Activated CD8-positive, alpha-beta memory T cell treated with anti-CD3 and anti-CD28 coated beads, Interleukin-2, amount 50 U/mL, for 4 hours (primary cell): ENCODE results near the gene THOC5.
"Not testable (repeated sequence)": the region's sequence is repeated elsewhere in the genome, so short reads cannot be mapped to it uniquely, and the experiment has no call there.

Experiments
- DNase-seq: peaks from one replicate; pipeline ENCODE4 v3.0.0-alpha.2; 2020

The THOC5 gene

DNA sequence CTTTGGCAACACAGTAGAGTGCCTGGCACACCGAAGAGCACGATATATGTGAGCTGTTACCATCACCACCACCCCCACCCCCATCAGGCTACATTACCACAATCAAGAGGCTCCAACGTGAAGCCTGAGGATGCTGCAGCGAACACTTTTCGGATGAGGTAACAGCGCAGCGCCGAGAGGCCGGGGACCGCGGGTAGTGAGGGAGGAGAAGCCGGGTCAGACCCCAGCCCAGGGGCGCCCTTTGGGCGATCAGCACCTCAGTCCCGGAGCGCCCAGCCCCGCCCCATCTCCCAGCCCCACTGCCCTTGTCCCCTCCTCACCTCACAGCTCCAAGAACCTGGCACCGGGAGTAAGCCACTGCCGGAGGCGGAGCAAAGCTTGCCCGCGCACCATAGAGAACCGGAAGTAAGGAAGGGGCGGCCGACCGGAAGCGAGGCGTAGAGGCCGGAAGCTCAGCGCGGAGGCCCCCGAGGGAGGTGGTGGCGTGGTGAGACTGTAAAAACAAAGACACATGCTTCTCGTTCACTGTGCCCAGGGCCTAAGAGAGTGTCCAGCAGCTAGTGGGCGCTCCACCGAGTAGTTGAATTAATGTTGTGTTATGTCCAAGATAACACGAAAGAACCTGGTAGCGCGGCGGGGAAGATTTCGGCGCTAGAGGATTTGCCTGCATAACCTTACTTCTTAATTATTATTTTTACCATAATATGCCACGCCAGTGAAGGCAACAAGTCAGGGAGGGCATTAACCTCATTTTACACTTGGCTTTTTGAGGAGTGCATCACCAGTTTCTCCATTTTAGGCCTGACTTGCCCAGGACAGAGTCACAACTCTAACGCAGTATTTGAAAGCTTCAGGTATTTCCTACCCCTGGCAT, at the start of gene THOC5:
Gene THOC5, minus strand, starts transcription at position 407 of the 874 bp plus-strand sequence. CDS start 4,610 bp downstream, outside the sequence.
- peak; percentile 87 for DNase-seq

DNA sequence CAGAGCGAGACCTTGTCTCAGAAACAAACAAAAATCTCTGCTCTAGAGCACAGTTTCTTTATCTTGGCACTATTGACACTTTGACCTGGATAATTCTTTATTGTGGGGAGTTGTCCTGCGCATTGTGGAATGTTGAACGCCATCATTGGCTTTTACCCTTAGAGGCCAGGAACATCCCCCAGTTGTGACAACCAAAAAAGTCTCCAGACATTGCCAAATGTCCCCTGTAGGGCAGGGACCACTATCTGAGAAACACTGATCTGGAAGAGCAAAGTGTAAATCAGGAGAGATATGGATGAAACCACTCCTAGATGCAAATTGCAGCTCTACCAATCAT, 45.1 kb upstream of the THOC5 start:
- DNase-seq = no peak

DNA sequence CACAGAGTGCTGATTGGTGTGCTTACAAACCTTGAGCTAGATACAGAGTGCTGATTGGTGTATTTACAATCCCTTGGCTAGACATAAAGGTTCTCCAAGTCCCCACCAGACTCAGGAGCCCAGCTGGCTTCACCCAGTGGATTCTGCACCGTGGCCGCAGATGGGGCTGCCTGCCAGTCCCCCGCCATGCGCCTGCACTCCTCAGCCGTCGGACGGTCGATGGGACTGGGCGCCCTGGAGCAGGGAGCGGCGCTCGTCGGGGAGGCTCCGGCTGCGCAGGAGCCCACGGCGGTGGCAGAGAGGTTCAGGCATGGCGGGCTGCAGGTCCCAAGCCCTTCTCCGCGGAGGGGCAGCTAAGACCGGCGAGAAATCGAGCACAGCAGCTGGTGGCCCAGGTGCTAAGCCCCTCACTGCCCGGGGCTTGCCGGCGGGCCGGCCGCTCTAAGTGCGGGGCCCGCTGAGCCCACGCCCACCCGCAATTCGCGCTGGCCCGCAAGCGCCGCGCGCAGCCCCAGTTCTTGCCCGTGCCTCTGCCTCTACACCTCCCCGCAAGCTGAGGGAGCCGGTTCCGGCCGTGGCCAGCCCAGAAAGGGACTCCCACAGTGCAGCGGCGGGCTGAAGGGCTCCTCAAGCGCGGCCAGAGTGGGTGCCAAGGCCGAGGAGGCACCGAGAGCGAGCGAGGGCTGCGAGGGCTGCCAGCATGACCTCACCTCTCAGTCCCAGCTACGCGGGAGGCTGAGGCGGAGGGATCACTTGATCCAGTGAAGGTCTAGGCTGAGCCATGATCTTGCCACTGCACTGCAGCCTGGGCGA, 44.5 kb upstream of the THOC5 start:
- DNase-seq = not testable (repeated sequence)

DNA sequence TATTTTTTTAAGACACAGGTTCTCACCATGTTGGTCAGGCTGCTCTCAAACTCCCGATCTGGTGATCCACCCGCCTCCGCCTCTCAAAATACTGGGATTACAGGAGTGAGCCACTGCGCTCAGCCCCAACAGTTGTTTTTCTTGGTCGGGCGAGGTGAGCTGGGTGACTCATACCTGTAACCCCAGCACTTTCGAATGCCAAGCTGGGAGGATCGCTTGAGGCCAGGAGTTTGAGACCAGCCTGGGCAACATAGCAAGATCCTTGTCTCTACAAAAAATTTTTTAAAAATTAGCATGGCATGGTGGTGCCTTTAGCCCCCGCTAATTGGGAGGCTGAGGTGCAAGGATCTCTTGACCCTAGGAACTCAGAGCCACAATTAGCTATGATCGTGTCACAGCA, 42.9 kb upstream of the THOC5 start:
- DNase-seq = no peak

DNA sequence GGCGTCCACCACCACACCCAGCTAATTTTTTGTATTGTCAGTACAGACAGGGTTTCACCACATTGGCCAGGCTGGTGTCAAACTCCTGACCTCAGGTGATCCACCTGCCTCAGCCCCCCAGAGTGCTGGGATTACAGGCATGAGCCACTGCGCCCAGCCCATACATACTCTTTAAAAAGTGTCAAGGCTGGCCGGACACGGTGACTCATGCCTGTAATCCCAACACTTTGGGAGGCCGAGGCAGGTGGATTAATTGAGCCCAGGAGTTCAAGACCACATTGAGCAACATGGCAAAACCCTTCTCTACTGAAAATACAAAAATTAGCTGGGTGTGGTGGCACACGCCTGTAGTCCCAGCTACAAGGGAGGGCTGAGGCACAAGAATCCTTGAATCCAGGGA, 40.9 kb upstream of the THOC5 start:
- DNase-seq = not testable (repeated sequence)

DNA sequence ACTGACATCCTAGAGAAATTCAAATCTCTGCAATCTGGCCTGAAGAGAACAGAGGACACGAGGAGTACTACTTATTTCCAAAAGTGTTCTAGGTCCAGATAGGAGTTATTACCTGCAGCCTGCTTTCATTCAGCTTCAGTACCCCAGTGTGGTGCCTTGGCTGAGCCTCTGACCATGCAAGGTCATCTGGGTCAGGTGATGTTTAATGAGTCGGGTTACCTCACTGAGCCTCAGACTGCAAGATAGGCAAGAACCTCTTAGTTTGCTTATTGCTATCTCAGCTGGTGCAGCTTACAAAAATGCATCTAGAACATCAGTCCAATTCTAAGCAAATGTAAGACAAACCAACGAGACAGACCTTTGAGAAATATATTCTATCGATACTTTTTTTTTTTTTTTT, 40.4 kb upstream of the THOC5 start:
- DNase-seq = no peak

DNA sequence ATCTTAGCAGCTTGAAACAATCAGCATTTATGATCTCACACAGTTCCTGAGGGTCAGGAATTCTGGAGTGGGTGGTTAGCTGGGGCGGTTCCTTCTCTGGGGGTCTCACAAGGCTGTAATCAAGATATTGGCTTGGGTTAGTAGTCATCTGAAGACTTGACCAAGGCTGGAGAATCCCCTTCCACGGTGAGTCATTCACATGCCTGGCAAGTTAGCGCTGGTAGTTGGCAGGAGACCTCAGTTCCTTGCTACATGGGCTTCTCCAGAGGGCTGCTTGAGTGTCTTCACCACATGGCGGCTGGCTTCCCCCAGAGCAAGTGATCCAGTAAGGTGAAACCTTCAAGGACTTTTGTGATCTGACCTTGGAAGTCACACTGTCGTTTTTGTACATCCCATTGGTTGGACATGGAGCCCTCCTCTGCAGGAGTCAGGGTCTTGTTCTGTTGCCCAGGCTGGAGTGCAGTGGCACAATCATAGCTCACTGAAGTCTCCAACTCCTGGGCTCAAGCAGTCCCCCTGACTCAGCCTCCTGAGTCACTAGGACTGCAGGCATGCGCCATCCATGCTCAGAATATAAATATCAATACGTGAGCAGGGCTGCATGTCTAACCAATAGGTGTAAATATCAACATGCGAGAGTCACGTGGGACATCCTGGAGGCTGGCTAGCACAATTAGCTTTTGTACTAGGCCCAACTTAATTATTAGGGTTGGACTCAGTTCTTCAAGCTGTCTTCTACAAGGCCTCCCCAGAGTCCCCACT, 34.6 kb upstream of the THOC5 start:
- no peak for DNase-seq

DNA sequence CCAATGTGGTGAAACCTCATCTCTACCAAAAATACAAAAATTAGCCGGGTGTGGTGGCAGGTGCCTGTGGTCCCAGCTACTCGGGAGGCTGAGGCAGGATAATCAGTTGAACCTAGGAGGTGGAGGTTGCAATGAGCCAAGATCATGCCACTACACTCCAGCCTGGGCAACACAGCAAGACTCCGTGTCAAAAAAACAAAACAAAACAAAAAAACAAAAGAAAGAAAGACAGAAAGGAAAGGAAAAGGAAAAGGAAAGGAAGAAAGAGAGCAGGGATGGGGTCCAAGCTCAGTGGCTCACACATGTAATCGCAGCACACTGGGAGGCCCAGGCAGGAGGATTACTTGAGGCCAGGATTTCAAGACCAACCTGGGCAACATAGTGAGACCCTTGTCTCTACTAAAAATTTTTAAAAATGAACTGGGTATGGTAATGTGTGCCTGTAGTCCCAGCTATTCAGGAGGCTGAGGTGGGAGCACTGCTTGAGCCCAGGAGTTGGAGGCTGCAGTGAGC, 32.7 kb upstream of the THOC5 start:
- DNase-seq = not testable (repeated sequence)

DNA sequence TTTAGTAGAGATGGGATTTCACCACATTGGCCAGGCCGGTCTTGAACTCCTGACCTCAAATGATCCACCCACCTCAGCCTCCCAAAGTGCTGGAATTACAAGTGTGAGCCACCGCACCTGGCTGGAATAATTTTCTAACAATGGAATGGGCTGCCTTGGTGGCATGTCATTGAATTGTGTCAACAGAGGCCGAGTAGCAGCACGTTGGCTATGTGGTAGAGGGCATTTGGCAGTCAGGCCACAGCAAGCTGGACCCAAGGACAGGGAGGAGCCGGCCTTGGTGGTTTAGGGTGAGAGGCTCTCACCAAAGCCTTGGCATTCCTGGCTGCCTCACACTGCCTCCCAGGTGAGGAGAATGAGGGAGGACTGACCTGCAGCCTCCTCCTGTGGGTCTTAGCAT, 31.4 kb upstream of the THOC5 start:
- DNase-seq = no peak

DNA sequence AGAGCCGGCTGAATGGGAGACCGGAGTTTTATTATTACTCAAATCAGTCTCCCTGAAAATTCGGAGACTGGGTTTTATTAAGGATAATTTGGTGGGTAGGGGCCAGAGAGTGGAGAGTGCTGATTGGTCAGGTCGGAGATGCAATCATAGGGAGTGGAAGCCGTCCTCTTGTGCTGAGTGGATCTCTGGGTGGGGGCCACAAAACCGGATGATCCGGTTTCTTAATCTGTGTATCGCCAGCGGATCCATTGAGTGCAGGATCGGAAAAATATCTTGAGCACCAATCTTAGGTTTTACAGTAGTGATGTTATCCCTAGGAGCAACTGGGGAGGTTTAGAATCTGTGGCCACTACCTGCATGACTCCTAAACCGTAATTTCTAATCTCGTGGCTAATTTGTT, 28.2 kb upstream of the THOC5 start:
- DNase-seq = no peak

DNA sequence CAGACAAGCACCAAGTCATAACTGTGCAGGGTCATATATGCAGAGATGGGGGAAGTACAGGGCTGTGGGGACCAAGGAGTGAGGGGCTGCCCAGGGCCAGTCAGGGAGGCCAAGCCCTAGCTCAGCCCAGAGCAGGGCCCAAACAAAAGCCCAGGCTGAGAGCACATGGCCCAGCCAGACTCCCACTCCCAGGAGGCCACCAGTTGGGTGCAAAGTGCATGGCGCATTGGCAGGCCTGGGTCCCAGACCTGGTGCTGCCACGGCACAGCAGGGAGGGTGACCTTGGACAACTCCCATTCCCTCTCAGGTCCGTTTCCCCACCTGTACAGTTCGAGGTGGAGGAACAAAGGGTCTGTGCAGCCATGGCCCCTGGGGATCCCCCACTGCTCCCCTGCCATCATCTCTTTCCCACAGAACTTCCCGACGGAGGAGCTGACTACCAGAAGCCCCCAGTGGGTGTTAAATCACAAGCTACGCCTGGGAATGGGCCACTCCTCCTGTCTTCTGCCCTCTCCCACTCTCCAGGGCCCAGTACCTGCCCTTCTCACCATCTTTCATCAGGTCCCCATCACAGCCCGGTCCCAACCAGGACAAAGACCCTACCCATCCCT, 26.7 kb upstream of the THOC5 start:
- DNase-seq = no peak

DNA sequence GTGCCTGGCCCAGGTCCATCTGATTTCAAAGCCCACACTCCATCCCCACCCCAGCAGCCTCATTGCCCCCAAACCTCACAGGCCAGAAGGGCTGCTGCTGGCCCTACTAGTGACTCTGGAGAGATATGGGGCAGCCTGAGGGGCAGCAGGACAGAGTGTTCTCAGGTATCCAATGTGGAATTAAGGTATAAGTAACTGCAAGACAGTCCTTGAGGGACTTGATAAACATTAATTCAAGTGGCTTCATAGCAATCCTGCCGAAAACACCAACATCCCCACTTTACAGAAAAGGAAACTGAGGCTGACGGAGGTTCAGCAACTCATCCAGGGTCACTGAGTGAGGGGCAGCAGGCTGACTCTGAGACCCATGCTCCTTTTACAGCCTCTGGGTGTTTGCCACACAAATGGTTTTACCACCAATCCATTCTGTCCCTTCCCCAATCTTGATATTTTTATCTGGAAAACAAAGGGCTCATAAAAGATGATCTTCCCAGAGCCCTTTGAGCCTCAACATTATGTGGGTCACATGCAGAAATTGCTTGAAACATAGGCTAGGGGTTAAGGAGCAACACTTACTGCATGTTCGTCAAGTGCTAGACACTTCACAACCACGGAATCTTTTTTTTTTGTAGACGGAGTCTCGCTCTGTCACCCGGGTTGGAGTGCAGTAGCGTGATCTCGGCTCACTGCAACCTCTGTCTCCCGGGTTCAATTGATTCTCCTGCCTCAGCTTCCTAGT, 25.1 kb upstream of the THOC5 start:
- DNase-seq = no peak

DNA sequence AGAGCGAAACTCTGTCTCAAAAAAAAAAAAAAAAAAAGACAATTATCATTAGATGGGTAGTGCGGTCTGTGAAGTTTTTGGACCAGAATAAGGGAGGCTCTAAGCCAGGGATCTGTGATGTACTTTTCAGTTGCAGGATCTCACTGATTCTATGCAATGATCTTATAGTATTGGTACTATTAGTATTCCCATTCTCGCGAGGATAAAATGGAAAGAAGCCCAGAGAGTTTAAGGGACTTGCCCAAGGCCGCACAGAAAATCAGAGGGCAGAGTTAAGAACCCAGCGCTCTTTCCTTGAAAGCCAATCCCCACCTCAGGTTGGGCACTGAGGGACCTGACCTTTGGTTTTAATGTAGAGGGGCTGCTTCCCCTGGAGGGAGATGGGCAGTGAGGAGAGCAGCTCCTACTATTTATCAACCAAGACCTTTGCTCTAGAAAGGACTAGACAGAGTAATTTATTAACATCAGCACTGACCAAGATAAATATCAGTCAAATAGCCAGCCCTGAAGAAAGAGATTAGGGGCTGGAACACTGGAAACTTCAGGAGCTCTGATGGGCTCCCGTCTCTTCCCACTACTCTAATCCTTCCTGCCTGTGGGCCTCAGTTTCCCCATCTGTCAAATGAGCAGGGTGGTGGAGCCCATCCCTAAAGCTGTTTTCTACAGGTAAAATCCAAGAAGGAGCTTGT, 21.3 kb upstream of the THOC5 start:
- no peak for DNase-seq

DNA sequence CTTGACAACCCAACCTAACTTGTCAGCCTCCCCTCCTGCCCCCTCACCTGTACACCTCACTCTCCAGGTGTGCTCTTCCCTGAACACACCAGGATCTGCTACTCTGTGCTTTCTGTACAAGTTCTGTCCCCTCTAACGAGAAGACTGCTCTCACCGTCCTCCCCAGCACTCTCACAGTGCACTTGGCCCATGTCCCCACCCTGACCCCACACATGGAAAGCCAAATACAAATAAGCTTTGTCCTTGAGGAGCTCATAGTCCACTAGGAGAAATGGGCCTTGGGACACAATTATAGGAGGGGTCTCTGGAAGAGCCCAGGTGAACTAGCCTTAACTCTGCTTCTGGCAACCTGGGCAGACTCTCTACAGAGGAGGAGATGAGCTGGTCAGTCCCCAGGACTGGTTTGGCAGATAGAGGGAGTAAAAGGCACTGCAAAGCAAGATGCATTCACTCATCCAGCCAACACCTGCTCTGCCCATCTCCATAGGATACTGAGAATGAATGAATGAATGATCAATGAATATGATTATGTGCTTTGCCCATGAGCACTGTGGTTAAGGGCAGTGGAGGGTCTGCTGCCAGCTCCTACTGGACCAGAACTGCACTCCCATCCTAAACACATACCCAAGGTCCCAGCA, 17.5 kb upstream of the THOC5 start:
- no peak for DNase-seq

DNA sequence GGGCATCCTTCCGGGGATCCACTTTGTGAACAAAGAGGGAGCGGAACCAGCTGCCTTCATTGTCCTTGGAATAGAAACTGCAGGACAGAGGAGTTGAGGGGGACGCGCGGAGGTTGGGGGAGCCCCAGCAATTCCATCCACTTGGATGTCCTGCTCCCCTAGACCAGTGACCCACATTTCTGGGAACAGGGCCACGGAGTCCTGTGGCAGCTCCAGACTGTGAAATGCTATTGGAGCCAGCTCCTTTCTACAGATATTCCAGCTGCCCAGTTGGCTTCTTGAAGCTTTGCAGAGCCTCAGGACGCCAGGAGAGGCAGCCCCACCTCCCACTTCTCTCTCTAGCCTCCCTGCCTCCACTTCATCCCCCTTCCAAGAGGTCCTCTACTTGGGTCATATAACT, 16.9 kb upstream of the THOC5 start:
- no peak for DNase-seq

DNA sequence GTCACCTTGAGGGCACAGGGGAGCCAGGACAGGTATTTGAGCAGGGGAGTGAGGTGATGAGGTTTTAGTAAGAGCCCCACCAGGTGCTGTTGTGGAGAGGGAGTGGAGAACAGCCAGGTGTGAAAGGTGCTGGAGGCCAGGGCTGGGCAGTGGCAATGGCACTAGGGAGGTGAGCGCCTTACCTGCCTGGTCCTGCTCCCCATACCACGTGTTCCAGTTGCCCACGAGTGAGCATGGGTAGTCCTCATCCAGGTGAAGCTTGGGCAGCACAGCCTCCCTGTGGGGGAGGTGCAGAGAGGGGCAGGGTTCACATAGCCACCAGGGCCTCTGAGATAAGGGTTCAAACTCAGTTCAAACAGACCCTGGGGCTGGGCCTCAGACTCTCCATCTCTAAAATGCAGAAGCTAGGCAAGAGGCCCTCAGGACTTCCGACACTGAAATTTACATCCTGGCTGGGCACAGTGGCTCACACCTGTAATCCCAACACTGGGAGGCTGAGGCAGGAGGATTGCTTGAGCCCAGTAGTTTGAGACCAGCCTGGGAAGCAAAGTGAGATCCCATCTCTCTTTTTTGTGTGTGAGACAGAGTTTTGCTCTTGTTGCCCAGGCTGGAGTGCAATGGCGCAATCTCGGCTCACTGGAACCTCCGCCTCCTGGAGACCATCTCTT, 15.6 kb upstream of the THOC5 start:
- no peak for DNase-seq

DNA sequence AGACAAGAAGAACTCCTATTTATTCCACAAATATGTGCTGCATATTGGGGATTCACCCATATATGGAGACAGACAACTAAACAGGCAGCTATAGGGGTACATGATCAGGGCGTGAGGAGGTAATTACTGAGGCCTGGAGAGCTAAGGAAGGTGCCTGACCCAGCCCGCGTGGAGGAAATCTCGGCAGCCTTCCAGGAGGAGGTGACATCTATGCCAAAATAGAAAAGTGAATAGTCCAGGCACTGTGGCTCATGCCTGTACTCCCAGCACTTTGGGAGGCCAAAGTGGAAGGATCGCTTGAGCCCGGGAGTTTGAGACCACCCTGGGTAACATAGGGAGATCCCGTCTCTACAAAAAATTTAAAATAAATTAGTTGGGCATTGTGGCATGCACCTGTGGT, 13.8 kb upstream of the THOC5 start:
- no peak for DNase-seq

DNA sequence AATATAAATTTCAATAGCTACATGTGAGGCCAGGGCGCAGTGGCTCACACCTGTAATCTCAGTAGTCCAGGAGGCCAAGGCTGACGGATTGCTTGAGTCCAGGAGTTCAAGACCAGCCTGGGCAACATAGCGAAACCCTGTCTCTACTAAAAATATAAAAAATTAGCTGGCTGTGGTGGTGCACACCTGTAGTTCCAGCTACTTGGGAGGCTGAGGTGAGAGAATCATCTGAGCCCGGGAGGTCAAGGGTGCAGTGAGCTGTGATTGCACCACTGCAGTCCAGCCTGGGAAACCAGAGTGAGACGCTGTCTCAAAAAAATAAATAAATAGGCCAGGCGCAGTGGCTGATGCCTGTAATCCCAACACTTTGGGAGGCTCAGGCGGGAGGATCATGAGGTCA, 13.0 kb upstream of the THOC5 start:
- not testable (repeated sequence) for DNase-seq

DNA sequence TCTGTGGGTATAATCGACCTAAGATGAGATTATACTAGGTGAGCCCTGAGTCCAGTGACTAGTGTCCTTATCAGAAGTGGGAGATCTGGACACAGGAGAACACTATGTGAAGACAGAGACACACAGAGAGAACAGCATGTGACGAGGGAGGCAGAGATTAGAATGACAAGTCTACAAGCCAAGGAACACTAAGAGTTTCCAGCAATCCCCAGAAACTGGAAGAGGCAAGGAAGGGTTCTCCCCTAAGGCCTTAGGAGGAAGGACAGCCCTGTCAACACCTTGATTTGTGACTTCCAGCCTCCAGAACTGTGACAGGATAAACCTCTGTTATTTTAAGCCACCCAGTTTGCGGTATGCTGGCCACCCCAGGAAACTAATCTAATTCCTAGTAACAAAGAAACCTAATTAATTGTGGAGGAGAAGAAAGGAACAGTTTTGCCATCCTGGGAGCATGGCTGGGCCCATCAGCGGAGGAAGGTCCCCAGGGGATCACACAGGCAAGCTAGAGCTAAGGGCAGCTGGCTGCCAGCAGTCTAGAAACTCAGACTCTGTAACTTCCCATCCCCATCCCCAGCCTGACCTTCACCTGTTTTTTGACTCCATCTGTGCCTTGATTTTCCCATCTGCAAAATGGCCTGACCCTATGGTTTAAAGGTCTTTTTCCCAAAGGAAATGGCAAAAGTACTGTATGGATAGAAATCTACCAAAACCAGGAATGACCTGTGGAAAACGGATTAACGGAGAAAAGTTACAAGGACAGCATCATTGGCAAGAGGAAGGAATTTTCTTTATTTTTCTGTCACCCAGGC, 10.3 kb upstream of the THOC5 start:
- DNase-seq = no peak
